C4-2B (cell line): ENCODE data around the gene IFNGR2.
"Not testable (repeated sequence)": the region's sequence is repeated elsewhere in the genome, so short reads cannot be mapped to it uniquely, and the experiment has no call there.

ENCODE experiments used
- H3K27ac ChIP-seq: fragments of 450-650 bp; 2 replicates; pipeline ENCODE4 v1.5.1; 2017
- CTCF ChIP-seq: fragments of 450-650 bp; conservative IDR thresholded peaks from 2 replicates; pipeline ENCODE4 v1.5.1; 2017; ENCODE audit warnings: mild to moderate bottlenecking
- ZFX ChIP-seq: fragments of 450-650 bp; IDR thresholded peaks from 2 replicates; pipeline ENCODE4 v1.6.1; 2017

The IFNGR2 gene

GRCh38 chr21:33402001-33402979, 923 bp upstream of the IFNGR2 start:
- peak overlapping the region; percentile 84; the same call in 1 of the 2 replicates for H3K27ac ChIP-seq
- TF ChIP-seq CTCF (no peak), ZFX (no peak)

- H3K27ac ChIP-seq = peak overlapping the region; percentile 84
- TF ChIP-seq ZFX = peak; percentile 35; the same call in 1 of the 2 replicates
- no peak for TF ChIP-seq CTCF
Measured at GRCh38 chr21:33403786-33404585, 773 bp downstream of the IFNGR2 start.

GRCh38 chr21:33406493-33406892, 3.3 kb downstream of the IFNGR2 start:
- TF ChIP-seq ZFX = no peak
- no peak for TF ChIP-seq CTCF
- no peak overlapping the region for H3K27ac ChIP-seq

GRCh38 chr21:33411949-33412430, 8.8 kb downstream of the IFNGR2 start:
- no peak overlapping the region for H3K27ac ChIP-seq
- TF ChIP-seq ZFX = no peak
- TF ChIP-seq CTCF = no peak

GRCh38 chr21:33412439-33412831, 9.2 kb downstream of the IFNGR2 start:
- H3K27ac ChIP-seq = not testable (repeated sequence)

GRCh38 chr21:33412832-33413519, 9.8 kb downstream of the IFNGR2 start:
- no peak overlapping the region for H3K27ac ChIP-seq
- TF ChIP-seq ZFX (no peak), CTCF (no peak)

- H3K27ac ChIP-seq = no peak overlapping the region
- TF ChIP-seq CTCF (no peak), ZFX (no peak)
Measured at GRCh38 chr21:33414068-33414467, 10.9 kb downstream of the IFNGR2 start.
